H1 (cell line): ENCODE measurements around the gene GDAP2. TPM values are rescaled to one million over a fixed set of nuclear protein-coding genes. Genes with fewer than 3 reads are reported as not detected.

Source experiments
- CEBPB ChIP-seq: IDR thresholded peaks from 2 replicates; pipeline ENCODE4 v1.6.1; 2012; ENCODE audit warnings: low read depth, low read length
- EGR1 ChIP-seq: IDR thresholded peaks from 2 replicates; pipeline ENCODE4 v1.6.1; 2011; ENCODE audit warnings: low read depth, low read length, borderline replicate concordance
- TCF12 ChIP-seq: IDR thresholded peaks from 2 replicates; pipeline ENCODE4 v1.6.1; 2011; ENCODE audit warnings: low read depth, mild to moderate bottlenecking, low read length
- YY1 ChIP-seq: IDR thresholded peaks from 2 replicates; pipeline ENCODE4 v1.6.1; 2011; ENCODE audit warnings: low read depth, mild to moderate bottlenecking, low read length
- polyA plus RNA-seq, 7 experiments: library from polyadenylated mRNA; depleted of rRNA in 3 of 7; stranded (reverse) in 5 of 7; unstranded in 2 of 7; fragments of >200 nt in 5 of 7; fragments of 200-250 nt in 2 of 7; gene quantifications; 1 replicate in 5 of 7; 2 replicates in 1 of 7; 4 replicates in 1 of 7; pipeline versions ENCODE4 v1.2.1 to v1.2.3, GENCODE V29; 2011 to 2013; ENCODE audit warnings: missing spikeins in 2 of 7, mixed read lengths in 2 of 7
- total RNA-seq: library from RNA; stranded (reverse); fragmentation: NEBNext Ultra II Directional; extraction: Animal tissue kit (Norgen Biotek cat#: 25700); gene quantifications from 2 replicates; pipeline ENCODE4 v1.2.1, GENCODE V29; 2021

Gene GDAP2
- total and polyA plus RNA-seq, 2 of the 8 experiments (the other 6 are each of a cell fraction or from before 2014, with no cell fraction given), result 8.6 to 27.8 TPM

DNA sequence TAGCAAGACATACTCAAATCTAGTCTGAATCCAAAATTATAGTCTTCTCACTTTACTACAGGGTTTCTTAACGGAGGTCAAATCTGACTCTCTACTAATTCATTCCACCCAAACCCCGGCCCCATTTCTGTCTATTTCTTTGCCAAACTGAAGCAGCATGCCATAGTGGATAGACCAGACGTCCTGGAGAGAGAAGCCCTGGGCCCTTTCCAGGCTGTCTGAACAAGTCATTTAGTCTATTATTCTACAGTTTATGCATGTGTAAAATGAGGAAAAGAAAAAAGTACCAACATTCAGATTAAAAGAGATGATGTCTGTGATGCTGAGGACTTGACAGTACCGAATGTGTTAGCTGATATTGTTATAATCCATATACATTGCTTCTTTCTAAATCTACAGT is 95.0 kb downstream of the GDAP2 start (continued):
- no peak for TF ChIP-seq EGR1
- no peak for TF ChIP-seq YY1
- no peak for TF ChIP-seq TCF12
- no peak for TF ChIP-seq CEBPB
